Measurements from ENCODE around the gene NBEA. TPM values are rescaled to one million over a fixed set of nuclear protein-coding genes. Genes with fewer than 3 reads are reported as not detected.
"Not testable (repeated sequence)": the region's sequence is repeated elsewhere in the genome, so short reads cannot be mapped to it uniquely, and the experiment has no call there.

NBEA gene
- total RNA-seq, 2 donors from 2014 or later: 2.6 to 3.8 TPM

- ATAC-seq; H3K4me3 Mint-ChIP-seq; H3K4me1 Mint-ChIP-seq; H3K36me3 Mint-ChIP-seq (ENCODE audit: low read depth); H3K27ac Mint-ChIP-seq; DNase-seq; H3K27me3 Mint-ChIP-seq; H3K9me3 ChIP-seq (ENCODE audit: control insufficient read depth, low read length, poor library complexity, severe bottlenecking): not testable (repeated sequence)
Observed at GRCh38 chr13:34969539-34969938, 27.5 kb downstream of the NBEA start.

DNA sequence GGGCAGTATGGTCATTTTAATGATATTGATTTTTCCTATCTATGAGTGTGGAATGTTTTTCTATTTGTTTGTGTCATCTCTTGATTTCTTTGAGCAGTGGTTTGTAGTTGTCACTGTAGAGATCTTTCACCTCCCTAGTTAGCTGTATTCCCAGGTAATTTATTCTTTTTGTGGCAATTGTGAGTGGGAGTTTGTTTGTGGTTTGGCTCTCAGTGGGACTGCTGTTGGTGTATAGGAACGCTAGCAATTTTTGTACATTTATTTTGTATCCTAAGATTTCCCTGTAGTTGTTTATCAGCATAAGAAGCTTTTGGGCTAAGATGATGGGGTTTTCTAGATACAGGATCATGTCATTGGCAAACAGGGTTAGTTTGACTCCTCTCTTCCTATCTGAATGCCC is 28.9 kb downstream of the NBEA start:
- no peak for DNase-seq
- H3K4me3 Mint-ChIP-seq: no peak overlapping the region
- no peak overlapping the region for H3K27ac Mint-ChIP-seq
- H3K9me3 ChIP-seq (ENCODE audit: control insufficient read depth, low read length, poor library complexity, severe bottlenecking): no peaks in the 10 kb centered on the region
- no peaks in the 10 kb centered on the region for H3K27me3 Mint-ChIP-seq
- no peak for ATAC-seq
- no peaks in the 10 kb centered on the region for H3K36me3 Mint-ChIP-seq (ENCODE audit: low read depth)
- H3K4me1 Mint-ChIP-seq: no peaks in the 10 kb centered on the region

- H3K4me1 Mint-ChIP-seq: no peaks in the 10 kb centered on the region
- H3K27ac Mint-ChIP-seq: no peak overlapping the region
- H3K27me3 Mint-ChIP-seq: no peaks in the 10 kb centered on the region
- no peak overlapping the region for H3K4me3 Mint-ChIP-seq
- no peak for ATAC-seq
- no peaks in the 10 kb centered on the region for H3K9me3 ChIP-seq (ENCODE audit: control insufficient read depth, low read length, poor library complexity, severe bottlenecking)
- no peak for DNase-seq
- H3K36me3 Mint-ChIP-seq (ENCODE audit: low read depth): no peaks in the 10 kb centered on the region
Observed at GRCh38 chr13:34971473-34971872, 29.4 kb downstream of the NBEA start.

GRCh38 chr13:34985199-34985598 is 43.1 kb downstream of the NBEA start:
- not testable (repeated sequence) for H3K36me3 Mint-ChIP-seq (ENCODE audit: low read depth); H3K4me3 Mint-ChIP-seq; H3K27ac Mint-ChIP-seq; ATAC-seq; DNase-seq; H3K4me1 Mint-ChIP-seq; H3K9me3 ChIP-seq (ENCODE audit: control insufficient read depth, low read length, poor library complexity, severe bottlenecking); H3K27me3 Mint-ChIP-seq

DNA sequence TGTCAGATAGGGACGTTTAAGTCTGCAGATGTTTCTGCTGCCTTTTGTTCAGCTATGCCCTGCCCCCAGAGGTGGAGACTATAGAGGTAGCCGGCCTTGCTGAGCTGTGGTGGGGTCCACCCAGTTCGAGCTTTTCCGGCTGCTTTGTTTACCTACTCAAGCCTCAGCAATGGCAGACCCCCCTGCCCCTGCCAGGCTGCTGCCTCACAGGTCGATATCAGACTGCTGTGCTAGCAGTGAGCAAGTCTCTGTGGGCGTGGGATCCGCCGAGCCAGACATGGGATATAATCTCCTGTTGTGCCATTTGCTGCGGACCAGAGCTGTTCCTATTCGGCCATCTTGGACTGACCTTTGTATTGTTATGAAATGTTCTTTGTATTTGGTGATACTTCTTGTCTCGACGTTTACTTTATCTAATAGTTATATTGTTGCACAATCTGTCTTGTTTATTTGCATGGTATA is 46.3 kb downstream of the NBEA start:
- DNase-seq: no peak
- H3K4me1 Mint-ChIP-seq: no peaks in the 10 kb centered on the region

DNA sequence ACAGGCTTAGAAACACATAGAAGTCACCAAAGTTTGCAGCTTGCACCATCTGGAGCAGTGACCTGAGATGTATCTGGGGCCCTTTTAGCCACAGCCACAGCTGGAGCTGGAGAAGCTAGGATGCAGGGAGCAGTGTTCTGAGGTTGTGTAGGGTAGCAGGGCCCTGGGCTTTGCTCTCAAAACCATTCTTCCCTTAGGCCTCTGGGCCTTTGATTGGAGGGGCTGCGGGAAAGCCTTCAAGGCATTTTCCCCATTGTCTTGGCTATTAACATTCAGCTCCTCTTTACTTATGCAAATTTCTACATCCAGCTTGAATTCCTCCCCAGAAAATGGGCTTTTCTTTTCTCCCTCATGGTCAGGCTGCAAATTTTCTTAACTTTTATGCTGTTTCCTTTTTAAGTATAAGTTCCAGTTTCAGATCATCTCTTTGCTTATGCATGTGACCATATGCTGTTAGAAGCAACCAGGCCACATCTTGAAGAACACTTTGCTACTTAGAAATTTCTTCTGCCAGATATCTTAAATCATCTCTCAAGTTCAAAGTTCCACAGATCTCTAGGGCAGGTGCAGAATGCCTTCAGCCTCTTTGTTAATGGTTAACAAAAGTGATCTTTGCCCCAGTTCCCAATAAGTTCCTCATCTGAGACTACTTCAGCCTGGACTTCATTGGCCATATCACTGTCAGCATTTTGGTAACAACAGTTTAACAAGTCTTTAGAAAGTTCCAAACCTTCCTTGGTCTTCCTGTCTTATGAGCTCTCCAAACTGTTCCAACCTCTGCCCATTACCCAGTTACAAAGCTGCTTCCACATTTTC is 48.5 kb downstream of the NBEA start:
- H3K9me3 ChIP-seq (ENCODE audit: control insufficient read depth, low read length, poor library complexity, severe bottlenecking): no peaks in the 10 kb centered on the region
- Mint-ChIP-seq H3K4me1 (no peaks in the 10 kb centered on the region), H3K4me3 (no peak overlapping the region), H3K27ac (no peak overlapping the region), H3K27me3 (no peaks in the 10 kb centered on the region), H3K36me3 (ENCODE audit: low read depth) (peaks cover 2% of the 10 kb centered on the region)
- DNase-seq: no peak
- ATAC-seq: no peak

More for the DNA sequence above, 46.3 kb downstream of the NBEA start:
- H3K27ac Mint-ChIP-seq: no peak overlapping the region
- no peak overlapping the region for H3K4me3 Mint-ChIP-seq
- no peaks in the 10 kb centered on the region for H3K9me3 ChIP-seq (ENCODE audit: control insufficient read depth, low read length, poor library complexity, severe bottlenecking)
- no peak for ATAC-seq
- H3K27me3 Mint-ChIP-seq: no peaks in the 10 kb centered on the region
- peaks cover 2% of the 10 kb centered on the region for H3K36me3 Mint-ChIP-seq (ENCODE audit: low read depth)

- Mint-ChIP-seq H3K27me3 (no peaks in the 10 kb centered on the region), H3K4me3 (no peak overlapping the region), H3K27ac (no peak overlapping the region), H3K4me1 (no peaks in the 10 kb centered on the region), H3K36me3 (ENCODE audit: low read depth) (no peaks in the 10 kb centered on the region)
- DNase-seq (no peak), ATAC-seq (no peak)
- H3K9me3 ChIP-seq (ENCODE audit: control insufficient read depth, low read length, poor library complexity, severe bottlenecking): no peaks in the 10 kb centered on the region
Observed at GRCh38 chr13:34993470-34993869, 51.4 kb downstream of the NBEA start.

GRCh38 chr13:35003734-35004133 is 61.7 kb downstream of the NBEA start:
- H3K27me3 Mint-ChIP-seq; H3K9me3 ChIP-seq (ENCODE audit: control insufficient read depth, low read length, poor library complexity, severe bottlenecking); H3K4me3 Mint-ChIP-seq; DNase-seq; ATAC-seq; H3K36me3 Mint-ChIP-seq (ENCODE audit: low read depth); H3K4me1 Mint-ChIP-seq; H3K27ac Mint-ChIP-seq: not testable (repeated sequence)

DNA sequence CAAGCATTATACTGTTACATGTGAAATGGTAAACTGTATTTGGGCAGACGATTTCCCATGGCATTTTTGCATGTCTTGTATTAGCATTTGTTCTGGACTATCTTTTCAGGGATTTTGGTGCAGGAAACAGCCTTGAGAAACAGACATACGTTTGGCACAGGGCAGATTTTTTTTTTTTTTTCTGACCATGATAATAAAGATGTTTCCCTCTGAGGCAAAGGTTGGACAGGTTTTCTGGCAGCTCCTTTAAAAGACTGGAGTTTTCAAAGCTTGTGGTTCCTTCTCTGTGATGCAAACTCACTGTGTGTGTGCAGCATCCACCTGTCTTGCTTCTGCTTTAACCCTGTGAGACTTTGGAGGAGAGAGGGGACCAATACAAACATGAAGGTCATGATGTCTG is 63.0 kb downstream of the NBEA start:
- ATAC-seq: no peak
- Mint-ChIP-seq H3K27ac (no peak overlapping the region), H3K36me3 (ENCODE audit: low read depth) (no peaks in the 10 kb centered on the region)

DNA sequence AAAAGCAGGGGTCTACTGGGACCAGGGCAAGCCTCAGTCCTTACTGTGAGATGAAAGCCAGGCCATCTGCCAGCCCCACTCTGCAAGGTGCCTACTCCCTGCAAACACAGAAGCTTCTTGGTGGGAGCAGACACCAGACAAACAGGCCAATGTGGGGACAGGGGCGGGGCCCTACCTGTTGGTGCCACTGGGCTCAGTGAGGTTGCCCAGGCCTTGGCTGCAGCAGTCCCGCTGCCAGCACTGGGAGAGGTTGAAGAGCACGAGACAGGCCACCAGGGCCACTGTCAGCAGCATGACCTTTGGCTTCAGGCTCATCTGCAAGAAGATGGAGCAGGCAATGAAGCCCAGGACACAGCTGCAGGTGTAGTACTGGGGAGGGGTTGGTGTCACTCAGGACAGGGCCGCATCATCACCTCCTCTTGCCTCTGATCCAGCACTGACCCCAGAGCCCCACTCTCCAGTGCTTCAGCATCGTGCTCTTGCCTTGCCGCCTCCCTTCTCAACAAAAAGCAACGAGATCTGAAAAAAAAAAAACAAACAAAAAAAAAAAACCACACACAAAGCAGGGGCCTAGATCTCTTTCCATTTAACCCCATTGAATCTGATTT is 72.6 kb downstream of the NBEA start:
- no peaks in the 10 kb centered on the region for H3K36me3 Mint-ChIP-seq (ENCODE audit: low read depth)
- peaks cover 2% of the 10 kb centered on the region for H3K4me1 Mint-ChIP-seq
- no peak overlapping the region for H3K27ac Mint-ChIP-seq
- ATAC-seq: no peak
- H3K9me3 ChIP-seq (ENCODE audit: control insufficient read depth, low read length, poor library complexity, severe bottlenecking): no peaks in the 10 kb centered on the region
- no peak for DNase-seq
- H3K4me3 Mint-ChIP-seq: no peak overlapping the region
- H3K27me3 Mint-ChIP-seq: no peaks in the 10 kb centered on the region

More for the DNA sequence above, 63.0 kb downstream of the NBEA start:
- H3K9me3 ChIP-seq (ENCODE audit: control insufficient read depth, low read length, poor library complexity, severe bottlenecking): no peaks in the 10 kb centered on the region
- DNase-seq: no peak
- no peak overlapping the region for H3K4me3 Mint-ChIP-seq
- H3K27me3 Mint-ChIP-seq: no peaks in the 10 kb centered on the region
- no peaks in the 10 kb centered on the region for H3K4me1 Mint-ChIP-seq

DNA sequence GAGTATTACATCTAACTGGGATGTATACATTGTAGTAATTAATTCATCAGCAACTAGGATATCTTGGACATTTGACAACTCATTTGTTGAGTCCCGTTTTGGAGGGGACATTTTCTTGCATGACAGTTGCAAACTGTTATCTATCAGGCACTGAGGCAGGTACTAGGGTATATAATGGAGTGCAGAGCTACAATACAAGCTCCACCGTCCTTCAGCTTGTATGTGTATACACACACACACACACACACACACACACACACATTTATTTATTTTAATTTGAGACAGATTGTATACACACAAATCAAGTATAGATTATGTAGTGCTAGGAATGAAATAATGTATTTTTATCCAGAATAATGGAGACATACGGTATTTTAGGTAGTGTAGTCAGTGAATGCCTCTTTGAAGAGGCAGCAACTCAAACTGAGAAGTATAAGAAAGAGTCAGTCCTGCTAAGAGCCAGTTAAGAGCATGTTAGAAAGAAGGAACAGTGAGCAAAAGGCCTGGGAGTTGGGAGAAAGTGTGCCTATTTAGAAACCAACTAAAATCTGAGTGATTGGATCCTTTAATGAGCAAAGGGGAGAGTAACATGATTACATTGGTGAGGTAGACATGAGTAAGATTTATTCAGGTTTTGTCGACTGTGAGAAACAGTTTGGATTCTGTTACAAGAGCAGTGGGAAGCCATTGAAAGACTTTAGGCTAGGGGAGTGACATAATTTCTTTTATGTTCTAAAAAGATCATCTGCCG is 74.5 kb downstream of the NBEA start:
- no peaks in the 10 kb centered on the region for H3K27me3 Mint-ChIP-seq
- peaks cover 2% of the 10 kb centered on the region for H3K4me1 Mint-ChIP-seq
- H3K4me3 Mint-ChIP-seq: no peak overlapping the region
- ATAC-seq (no peak), DNase-seq (no peak)
- no peaks in the 10 kb centered on the region for H3K36me3 Mint-ChIP-seq (ENCODE audit: low read depth)
- no peak overlapping the region for H3K27ac Mint-ChIP-seq
- no peaks in the 10 kb centered on the region for H3K9me3 ChIP-seq (ENCODE audit: control insufficient read depth, low read length, poor library complexity, severe bottlenecking)

DNA sequence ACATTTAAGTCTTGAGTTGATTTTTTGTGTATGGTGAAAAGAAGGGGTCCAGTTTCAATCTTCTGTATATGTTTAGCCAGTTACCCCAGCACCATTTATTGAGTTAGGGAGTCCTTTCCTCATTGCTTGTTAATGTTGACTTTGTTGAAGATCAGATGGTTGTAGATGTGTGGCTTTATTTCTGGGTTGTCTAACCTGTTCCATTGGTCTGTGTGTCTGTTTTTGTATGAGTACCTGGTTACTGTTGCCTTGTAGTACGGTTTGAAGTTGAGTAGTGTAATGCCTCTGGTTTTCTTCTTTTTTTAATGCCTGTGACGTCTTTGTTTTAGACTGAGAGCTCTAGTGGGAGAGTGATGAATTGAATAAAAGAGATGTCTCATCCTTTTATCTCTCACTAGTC is 83.2 kb downstream of the NBEA start:
- Mint-ChIP-seq H3K27me3 (no peaks in the 10 kb centered on the region), H3K4me1 (no peaks in the 10 kb centered on the region), H3K4me3 (no peak overlapping the region), H3K27ac (no peak overlapping the region), H3K36me3 (ENCODE audit: low read depth) (no peaks in the 10 kb centered on the region)
- no peaks in the 10 kb centered on the region for H3K9me3 ChIP-seq (ENCODE audit: control insufficient read depth, low read length, poor library complexity, severe bottlenecking)
- DNase-seq (no peak), ATAC-seq (no peak)

DNA sequence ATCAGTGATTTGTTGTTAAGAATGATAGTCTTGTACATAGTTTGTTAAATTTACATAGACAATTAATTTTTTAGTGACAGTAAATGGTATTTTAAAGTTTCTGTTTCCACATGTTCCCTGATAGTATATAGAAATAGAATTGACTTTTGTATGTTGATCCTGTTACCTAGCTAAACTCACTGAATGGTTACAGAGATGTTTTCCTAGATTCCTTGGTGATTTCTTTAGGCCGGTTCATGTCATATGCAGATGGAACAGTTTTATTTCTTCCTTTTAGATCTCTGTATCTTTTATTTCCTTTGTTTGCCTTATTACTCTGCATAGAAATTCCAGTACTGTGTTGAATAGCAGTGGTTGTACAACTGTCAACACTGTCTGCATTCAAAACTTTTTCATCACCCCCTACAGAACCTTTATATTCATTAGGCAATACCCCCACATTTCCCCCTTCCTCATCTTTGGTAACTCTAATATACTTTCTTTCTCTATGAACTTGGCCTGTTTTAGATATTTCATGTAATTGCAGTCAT is 86.3 kb downstream of the NBEA start:
- ATAC-seq: no peak
- H3K36me3 Mint-ChIP-seq (ENCODE audit: low read depth): no peaks in the 10 kb centered on the region
- H3K4me1 Mint-ChIP-seq: no peaks in the 10 kb centered on the region
- H3K27ac Mint-ChIP-seq: no peak overlapping the region
- H3K9me3 ChIP-seq (ENCODE audit: control insufficient read depth, low read length, poor library complexity, severe bottlenecking): no peaks in the 10 kb centered on the region
- H3K27me3 Mint-ChIP-seq: no peaks in the 10 kb centered on the region
- DNase-seq: no peak
- no peak overlapping the region for H3K4me3 Mint-ChIP-seq

Data from T-helper 17 cell (primary cell).